HG03039 (cell line): ENCODE measurements around the gene ANKMY2.

Experiments used
- ATAC-seq: cut with Tn5 transposase; IDR thresholded peaks from one replicate; pipeline ENCODE4 v1.9.1; 2021; ENCODE audit warnings: mild to moderate bottlenecking, moderate library complexity; ENCODE audit not compliant: unreplicated experiment

The ANKMY2 gene

DNA sequence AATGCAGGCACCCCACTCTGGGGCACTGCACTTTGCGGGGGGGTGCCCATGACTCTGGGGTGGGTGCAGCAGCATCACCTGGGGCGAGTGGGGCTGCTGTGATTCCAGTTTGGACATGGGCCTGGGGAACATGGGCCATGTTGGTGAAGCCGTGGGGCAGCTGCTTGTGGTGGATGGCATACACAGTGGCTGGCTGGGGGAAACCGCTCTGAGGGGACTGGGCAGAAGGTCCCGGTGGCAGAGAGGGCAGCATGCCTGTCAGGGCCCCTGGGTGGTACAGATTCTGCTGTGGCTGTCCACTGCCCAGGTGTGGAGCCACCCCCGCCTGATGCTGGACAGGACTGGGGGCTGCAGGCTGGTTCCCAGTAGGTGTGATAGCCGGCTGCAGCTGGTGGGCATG lies 61.7 kb downstream of the ANKMY2 start:
- no peak for ATAC-seq

DNA sequence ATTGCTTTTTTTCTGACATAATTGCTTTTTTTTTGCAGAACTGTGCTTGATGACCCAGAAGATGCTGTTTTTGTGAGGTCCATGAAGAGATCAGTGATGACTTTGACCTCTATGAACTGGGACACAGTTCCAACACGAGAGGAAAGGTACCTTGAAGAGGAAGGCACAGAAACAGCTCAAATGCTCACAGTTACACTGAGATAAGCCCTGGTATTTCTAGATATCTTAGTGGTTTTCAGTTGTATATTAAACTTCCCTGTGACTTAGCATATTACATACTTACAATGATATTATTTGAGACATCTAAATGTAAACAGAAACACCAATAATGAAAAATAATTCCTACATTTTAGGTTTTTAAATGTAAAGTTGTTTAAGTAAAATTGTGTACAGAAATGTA lies 64.3 kb downstream of the ANKMY2 start:
- no peak for ATAC-seq

- ATAC-seq, result no peak
Observed at GRCh38 chr7:16579216-16579615, 66.3 kb downstream of the ANKMY2 start.

DNA sequence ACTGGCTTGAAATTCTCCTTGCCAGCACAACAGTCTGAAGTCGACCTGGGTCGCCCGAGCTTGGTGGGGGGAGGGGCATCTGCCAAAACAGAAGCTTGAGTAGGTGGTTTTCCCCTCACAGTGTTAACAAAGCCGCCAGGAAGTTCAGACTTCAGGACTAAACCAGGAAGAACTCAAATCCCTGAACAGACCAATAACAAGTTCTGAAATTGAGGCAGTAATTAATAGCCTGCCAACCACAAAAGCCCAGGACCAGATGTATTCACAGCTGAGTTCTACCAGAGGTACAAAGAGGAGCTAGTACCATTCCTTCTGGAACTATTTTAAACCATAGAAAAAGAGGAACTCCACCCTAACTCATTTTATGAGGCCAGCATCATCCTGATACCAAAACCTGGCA lies 73.6 kb downstream of the ANKMY2 start:
- no peak for ATAC-seq

DNA sequence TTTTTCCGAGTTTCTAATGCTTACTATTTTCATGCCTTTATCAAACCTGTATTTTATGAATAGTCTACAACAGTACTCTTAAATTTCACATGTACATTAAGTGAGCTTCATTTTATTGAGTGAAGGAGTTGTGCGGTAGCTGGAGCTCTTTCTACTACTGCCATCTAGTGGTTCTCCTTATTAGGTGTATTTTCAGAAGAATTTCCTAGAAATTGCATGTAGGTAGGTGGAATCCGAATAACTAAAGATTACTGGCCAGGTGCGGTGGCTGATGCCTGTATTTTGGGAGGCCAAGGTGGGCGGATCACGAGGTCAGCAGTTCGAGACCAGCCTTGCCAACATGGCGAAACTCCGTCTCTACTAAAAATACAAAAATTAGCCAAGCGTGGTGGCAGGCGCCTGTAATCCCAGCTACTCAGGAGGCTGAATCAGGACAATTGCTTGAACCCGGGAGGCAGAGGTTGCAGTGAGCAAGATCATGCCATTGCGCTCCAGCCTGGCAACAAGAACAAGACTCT lies 80.6 kb downstream of the ANKMY2 start:
- ATAC-seq, result peak; percentile 70

- ATAC-seq, result no peak
Observed at GRCh38 chr7:16564023-16564380, 81.6 kb downstream of the ANKMY2 start.

DNA sequence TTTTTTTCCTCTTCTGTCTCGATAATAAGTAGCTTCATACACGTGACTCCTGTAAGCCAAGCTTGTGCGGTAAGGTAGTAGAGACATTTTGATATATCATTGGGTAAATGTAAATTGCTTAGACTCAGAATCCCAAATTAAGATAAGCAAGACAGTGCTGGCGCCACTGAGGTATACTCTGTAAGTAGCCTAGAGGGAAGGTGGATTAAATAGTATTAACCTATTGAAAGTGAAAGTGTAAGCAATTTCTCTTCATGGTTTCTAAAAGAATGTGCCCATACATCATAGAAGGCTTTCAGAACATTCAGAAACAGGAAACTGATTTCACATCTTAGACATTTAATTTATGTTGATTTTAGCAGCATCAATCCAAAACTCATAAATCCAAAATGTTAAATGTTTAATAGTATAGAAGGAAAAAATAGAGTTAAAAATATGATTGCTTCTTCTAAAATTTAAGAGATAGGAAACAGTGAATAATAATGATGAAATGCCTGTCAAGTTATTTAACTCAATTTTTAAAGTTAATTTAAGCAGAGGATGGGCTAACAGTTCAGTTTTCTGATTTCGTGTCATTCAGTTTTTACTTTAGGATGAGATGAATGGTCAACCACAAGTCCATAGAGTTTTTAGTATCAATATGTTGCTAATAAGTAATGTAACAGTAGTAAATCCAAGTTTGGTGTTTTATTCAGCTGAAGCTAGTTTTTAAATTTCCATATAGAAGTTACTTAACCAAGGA lies 82.1 kb downstream of the ANKMY2 start:
- no peak for ATAC-seq

- ATAC-seq, result no peak
Observed at GRCh38 chr7:16562456-16563220, 82.9 kb downstream of the ANKMY2 start.

DNA sequence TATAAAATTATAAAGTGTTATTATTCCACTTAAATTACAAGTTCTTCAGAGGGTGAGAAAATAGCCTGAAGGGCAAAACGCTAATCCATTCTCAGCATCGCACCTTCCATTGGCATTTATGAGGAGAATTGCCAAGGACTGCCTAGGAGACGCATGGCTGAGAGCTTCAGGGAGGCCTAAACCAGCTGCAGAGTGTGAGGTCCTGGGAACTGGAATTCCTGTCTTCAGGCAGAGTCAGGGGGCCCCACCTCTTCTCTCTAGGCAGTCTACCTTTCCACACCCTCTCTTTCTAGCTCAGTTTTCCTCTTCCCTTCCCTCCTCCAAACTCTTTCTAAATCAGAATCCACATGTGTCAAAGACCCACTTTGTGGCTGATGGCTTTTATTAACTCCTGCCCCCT lies 83.6 kb downstream of the ANKMY2 start:
- no peak for ATAC-seq

DNA sequence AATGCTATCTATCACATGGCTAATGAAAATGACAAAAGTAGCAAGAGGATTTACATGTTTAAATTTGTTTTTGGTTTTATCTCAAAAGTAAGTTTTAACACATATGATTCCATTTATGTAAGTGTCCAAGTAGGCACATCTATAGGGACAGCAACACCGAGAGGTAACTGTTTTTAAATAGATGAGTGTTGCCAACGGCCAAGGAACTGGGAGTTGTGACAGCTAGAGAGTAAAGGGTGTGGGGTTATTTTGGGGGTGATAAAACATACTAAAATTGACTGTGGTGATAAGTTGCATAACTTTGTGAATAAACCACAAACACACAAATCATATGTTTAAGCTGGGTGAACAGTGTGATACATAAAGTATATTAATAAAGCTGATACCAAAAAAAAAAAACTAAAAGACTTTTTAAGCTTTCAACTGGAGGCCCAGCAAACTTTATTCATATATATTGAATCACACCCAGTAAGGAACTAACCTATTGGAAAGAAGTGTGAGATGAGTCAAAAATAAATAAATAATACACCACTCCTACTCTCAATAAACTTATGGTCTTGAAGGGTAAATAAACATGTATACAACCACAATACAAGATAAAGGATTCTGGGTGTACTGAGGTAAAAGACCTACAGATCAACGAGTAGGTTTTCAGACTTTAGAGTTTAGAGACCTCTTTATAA lies 85.9 kb downstream of the ANKMY2 start:
- no peak for ATAC-seq

- no peak for ATAC-seq
Observed at GRCh38 chr7:16558761-16559302, 86.7 kb downstream of the ANKMY2 start.

- ATAC-seq, result no peak
Observed at GRCh38 chr7:16556359-16556758, 89.2 kb downstream of the ANKMY2 start.

- no peak for ATAC-seq
Observed at GRCh38 chr7:16554518-16555236, 90.9 kb downstream of the ANKMY2 start.

- no peak for ATAC-seq
Observed at GRCh38 chr7:16550671-16551070, 94.9 kb downstream of the ANKMY2 start.
